IPS-NIHi7 (cell line): ENCODE results near the gene ZC3H4.
A peak's percentile ranks its signal among the peaks of the same experiment; 100 is the strongest.

ENCODE experiments used
- DNase-seq: peaks from one replicate; pipeline ENCODE4 v3.0.0; 2012; ENCODE audit warnings: mixed read lengths; ENCODE audit errors: extremely low spot score

The ZC3H4 gene

GRCh38 chr19:47112997-47113849 lies at the start of gene ZC3H4:
TSS of gene ZC3H4 (minus strand) at chr19:47113776. CDS start at chr19:47112584, 1,192 bp downstream.
- DNase-seq, result peak; percentile 96

GRCh38 chr19:47161876-47162489 lies 48.4 kb upstream of the ZC3H4 start:
- no peak for DNase-seq

GRCh38 chr19:47158879-47159503 lies 45.4 kb upstream of the ZC3H4 start:
- no peak for DNase-seq

GRCh38 chr19:47158367-47158791 lies 44.8 kb upstream of the ZC3H4 start:
- no peak for DNase-seq

- peak; percentile 89 for DNase-seq
These were observed 44.1 kb upstream of the ZC3H4 start for GRCh38 chr19:47157431-47158321.

- no peak for DNase-seq
These were observed 43.4 kb upstream of the ZC3H4 start for GRCh38 chr19:47156861-47157430.

- DNase-seq, result no peak
These were observed 41.6 kb upstream of the ZC3H4 start for GRCh38 chr19:47155148-47155547.

- DNase-seq, result no peak
These were observed 39.7 kb upstream of the ZC3H4 start for GRCh38 chr19:47153266-47153665.

- no peak for DNase-seq
These were observed 39.1 kb upstream of the ZC3H4 start for GRCh38 chr19:47152632-47153031.

- no peak for DNase-seq
These were observed 38.6 kb upstream of the ZC3H4 start for GRCh38 chr19:47152205-47152604.

GRCh38 chr19:47151627-47152026 lies 38.1 kb upstream of the ZC3H4 start:
- no peak for DNase-seq

GRCh38 chr19:47146920-47147319 lies 33.3 kb upstream of the ZC3H4 start:
- DNase-seq, result no peak

- DNase-seq, result no peak
These were observed 32.3 kb upstream of the ZC3H4 start for GRCh38 chr19:47145639-47146486.

GRCh38 chr19:47144630-47145029 lies 31.1 kb upstream of the ZC3H4 start:
- no peak for DNase-seq

GRCh38 chr19:47143322-47144073 lies 29.9 kb upstream of the ZC3H4 start:
- DNase-seq, result no peak

- DNase-seq, result no peak
These were observed 29.2 kb upstream of the ZC3H4 start for GRCh38 chr19:47142779-47143178.

GRCh38 chr19:47141695-47142094 lies 28.1 kb upstream of the ZC3H4 start:
- no peak for DNase-seq

- DNase-seq, result peak; percentile 38
These were observed 27.7 kb upstream of the ZC3H4 start for GRCh38 chr19:47141252-47141651.

GRCh38 chr19:47135156-47135555 lies 21.6 kb upstream of the ZC3H4 start:
- no peak for DNase-seq

- no peak for DNase-seq
These were observed 21.0 kb upstream of the ZC3H4 start for GRCh38 chr19:47134545-47134944.
